Measurements from ENCODE around the gene CYP4A22.

DNA sequence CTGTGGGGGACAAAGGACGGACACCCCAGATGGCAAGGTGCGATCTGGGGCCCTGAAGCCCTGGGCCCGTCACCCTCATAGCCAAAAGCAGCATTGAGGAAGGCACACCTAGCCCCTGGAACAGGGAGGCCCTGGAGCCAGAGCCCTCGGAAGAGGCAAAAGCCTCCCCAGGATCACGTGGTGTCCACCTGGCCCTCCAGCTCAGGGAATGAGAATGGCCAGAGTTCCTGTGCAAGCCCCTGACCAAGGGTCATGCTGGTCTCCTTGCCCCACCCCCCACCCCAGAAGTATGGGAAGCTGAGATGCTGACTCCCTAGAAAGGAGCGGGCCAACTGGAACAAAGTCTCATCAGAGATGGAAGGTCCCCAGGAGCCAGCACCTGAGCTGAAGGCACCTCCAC, 53.6 kb downstream of the CYP4A22 start:
- TF ChIP-seq RCOR1 (IDR thresholded peaks at IDR 0.05; ENCODE audit: insufficient replicate concordance, low read length): no peak
- TF ChIP-seq, protein P1, sequence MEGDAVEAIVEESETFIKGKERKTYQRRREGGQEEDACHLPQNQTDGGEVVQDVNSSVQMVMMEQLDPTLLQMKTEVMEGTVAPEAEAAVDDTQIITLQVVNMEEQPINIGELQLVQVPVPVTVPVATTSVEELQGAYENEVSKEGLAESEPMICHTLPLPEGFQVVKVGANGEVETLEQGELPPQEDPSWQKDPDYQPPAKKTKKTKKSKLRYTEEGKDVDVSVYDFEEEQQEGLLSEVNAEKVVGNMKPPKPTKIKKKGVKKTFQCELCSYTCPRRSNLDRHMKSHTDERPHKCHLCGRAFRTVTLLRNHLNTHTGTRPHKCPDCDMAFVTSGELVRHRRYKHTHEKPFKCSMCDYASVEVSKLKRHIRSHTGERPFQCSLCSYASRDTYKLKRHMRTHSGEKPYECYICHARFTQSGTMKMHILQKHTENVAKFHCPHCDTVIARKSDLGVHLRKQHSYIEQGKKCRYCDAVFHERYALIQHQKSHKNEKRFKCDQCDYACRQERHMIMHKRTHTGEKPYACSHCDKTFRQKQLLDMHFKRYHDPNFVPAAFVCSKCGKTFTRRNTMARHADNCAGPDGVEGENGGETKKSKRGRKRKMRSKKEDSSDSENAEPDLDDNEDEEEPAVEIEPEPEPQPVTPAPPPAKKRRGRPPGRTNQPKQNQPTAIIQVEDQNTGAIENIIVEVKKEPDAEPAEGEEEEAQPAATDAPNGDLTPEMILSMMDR (conservative IDR thresholded peaks at IDR 0.05; ENCODE audit: low read depth, low read length): no peak
